ENCODE data around the gene SP1.
"Not testable (repeated sequence)": the region's sequence is repeated elsewhere in the genome, so short reads cannot be mapped to it uniquely, and the experiment has no call there.

SP1 gene

GRCh38 chr12:53378724-53379388 lies 1.1 kb upstream of the SP1 start:
- in situ Hi-C loops (cut with HindIII; ENCODE audit: low sequenced_read_pairs) = no loop called here
- H3K4me3 ChIP-seq (ENCODE audit: low read depth, low read length) = peak overlapping the region; percentile 52

GRCh38 chr12:53379389-53380103 lies 430 bp upstream of the SP1 start:
- peak; percentile 100 for DNase-seq (ENCODE audit: low read depth, low spot score)
- TF ChIP-seq CTCF (IDR thresholded peaks at IDR 0.05; ENCODE audit: low read depth, low read length) = no peak
- H3K4me3 ChIP-seq (ENCODE audit: low read depth, low read length) = peak overlapping the region; percentile 52
- in situ Hi-C loops (cut with HindIII; ENCODE audit: low sequenced_read_pairs) = no loop called here

More at GRCh38 chr12:53378724-53379388, 1.1 kb upstream of the SP1 start:
- TF ChIP-seq CTCF (IDR thresholded peaks at IDR 0.05; ENCODE audit: low read depth, low read length) = no peak
- DNase-seq (ENCODE audit: low read depth, low spot score) = no peak

GRCh38 chr12:53380794-53381730 lies 1.1 kb downstream of the SP1 start:
- in situ Hi-C loops (cut with HindIII; ENCODE audit: low sequenced_read_pairs) = no loop called here
- peak overlapping the region; percentile 47 for H3K4me3 ChIP-seq (ENCODE audit: low read depth, low read length)
- TF ChIP-seq CTCF (IDR thresholded peaks at IDR 0.05; ENCODE audit: low read depth, low read length) = no peak
- DNase-seq (ENCODE audit: low read depth, low spot score) = peak; percentile 46

GRCh38 chr12:53381731-53382630 lies 2.0 kb downstream of the SP1 start:
- in situ Hi-C loops (cut with HindIII; ENCODE audit: low sequenced_read_pairs) = no loop called here
- peak; percentile 21 for TF ChIP-seq CTCF (IDR thresholded peaks at IDR 0.05; ENCODE audit: low read depth, low read length)
- peak overlapping the region; percentile 47 for H3K4me3 ChIP-seq (ENCODE audit: low read depth, low read length)
- DNase-seq (ENCODE audit: low read depth, low spot score) = peak; percentile 47

GRCh38 chr12:53383258-53383657 lies 3.3 kb downstream of the SP1 start:
- DNase-seq (ENCODE audit: low read depth, low spot score) = no peak
- in situ Hi-C loops (cut with HindIII; ENCODE audit: low sequenced_read_pairs) = no loop called here
- peak overlapping the region; percentile 2 for H3K4me3 ChIP-seq (ENCODE audit: low read depth, low read length)
- TF ChIP-seq CTCF (IDR thresholded peaks at IDR 0.05; ENCODE audit: low read depth, low read length) = no peak

- DNase-seq (ENCODE audit: low read depth, low spot score); H3K4me3 ChIP-seq (ENCODE audit: low read depth, low read length); in situ Hi-C loops (cut with HindIII; ENCODE audit: low sequenced_read_pairs): not testable (repeated sequence)
Observed at GRCh38 chr12:53386381-53386780, 6.4 kb downstream of the SP1 start.

Measured in astrocyte of the spinal cord (primary cell).